KG1 (cell line): ENCODE results near the gene RSRC2.
"Not testable (repeated sequence)": the region's sequence is repeated elsewhere in the genome, so short reads cannot be mapped to it uniquely, and the experiment has no call there.

ENCODE experiments used
- DNase-seq: peaks from one replicate; lab custom pipeline; 2025; lab: John Stamatoyannopoulos, UW

The RSRC2 gene

GRCh38 chr12:122517877-122518276 is 8.9 kb downstream of the RSRC2 start:
- no peak for DNase-seq

- no peak for DNase-seq
These were observed 10.0 kb downstream of the RSRC2 start for GRCh38 chr12:122516544-122517361.

GRCh38 chr12:122515275-122515674 is 11.5 kb downstream of the RSRC2 start:
- DNase-seq = no peak

- DNase-seq = no peak
These were observed 13.1 kb downstream of the RSRC2 start for GRCh38 chr12:122513660-122514059.

- DNase-seq = not testable (repeated sequence)
These were observed 13.7 kb downstream of the RSRC2 start for GRCh38 chr12:122513028-122513427.

- no peak for DNase-seq
These were observed 18.6 kb downstream of the RSRC2 start for GRCh38 chr12:122508163-122508562.

- no peak for DNase-seq
These were observed 20.3 kb downstream of the RSRC2 start for GRCh38 chr12:122506393-122506938.

- DNase-seq = no peak
These were observed 21.2 kb downstream of the RSRC2 start for GRCh38 chr12:122505419-122506051.

GRCh38 chr12:122503783-122504590 is 22.7 kb downstream of the RSRC2 start:
- no peak for DNase-seq

GRCh38 chr12:122503147-122503751 is 23.5 kb downstream of the RSRC2 start:
- DNase-seq = no peak

GRCh38 chr12:122501489-122501989 is 25.2 kb downstream of the RSRC2 start:
- no peak for DNase-seq

- peak; percentile 98 for DNase-seq
These were observed 25.8 kb downstream of the RSRC2 start, which contains the start of gene ZCCHC8 for GRCh38 chr12:122500685-122501488. ZCCHC8 (minus strand) TSS chr12:122500932; CDS start chr12:122500840, 92 bp downstream.

- peak; percentile 29 for DNase-seq
These were observed 26.6 kb downstream of the RSRC2 start for GRCh38 chr12:122499991-122500684.

GRCh38 chr12:122495258-122495657 is 31.5 kb downstream of the RSRC2 start:
- no peak for DNase-seq

GRCh38 chr12:122493222-122493621 is 33.5 kb downstream of the RSRC2 start:
- DNase-seq = not testable (repeated sequence)

- no peak for DNase-seq
These were observed 34.7 kb downstream of the RSRC2 start for GRCh38 chr12:122491991-122492390.

GRCh38 chr12:122489038-122489437 is 37.7 kb downstream of the RSRC2 start:
- no peak for DNase-seq

- not testable (repeated sequence) for DNase-seq
These were observed 38.9 kb downstream of the RSRC2 start for GRCh38 chr12:122487807-122488206.

- no peak for DNase-seq
These were observed 39.8 kb downstream of the RSRC2 start for GRCh38 chr12:122486805-122487426.

- not testable (repeated sequence) for DNase-seq
These were observed 40.4 kb downstream of the RSRC2 start for GRCh38 chr12:122486360-122486759.
